ENCODE measurements around the gene FBXL17. TPM values are rescaled to one million over a fixed set of nuclear protein-coding genes. Genes with fewer than 3 reads are reported as not detected.
"Not testable (repeated sequence)": the region's sequence is repeated elsewhere in the genome, so short reads cannot be mapped to it uniquely, and the experiment has no call there.

Gene FBXL17
- total RNA-seq, 1 donor from 2014 or later, result 10.8 TPM

GRCh38 chr5:108167174-108167573 is 214.7 kb downstream of the FBXL17 start:
- intact Hi-C loops (cut with micrococcal nuclease), result no loop called here

DNA sequence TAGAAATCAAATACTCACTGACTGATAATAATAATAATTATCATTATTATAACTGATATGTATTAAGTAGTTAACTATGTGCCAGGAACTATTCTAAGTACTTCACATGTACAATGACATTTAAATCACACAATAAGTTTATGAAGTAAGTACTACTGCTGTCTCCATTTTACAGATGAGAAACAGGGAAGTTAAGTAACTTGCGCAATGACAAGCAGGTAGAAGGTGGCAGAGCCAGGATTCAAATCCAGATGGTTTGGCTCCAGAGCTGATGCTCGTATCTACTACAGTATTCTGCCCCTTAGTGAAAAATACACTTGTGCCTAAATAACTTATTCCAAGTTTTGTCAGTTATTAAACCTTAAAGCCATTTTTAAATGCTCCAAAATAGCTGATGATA is 217.3 kb downstream of the FBXL17 start:
- intact Hi-C loops (cut with micrococcal nuclease), result no loop called here

- intact Hi-C loops (cut with micrococcal nuclease), result not testable (repeated sequence)
Observed at GRCh38 chr5:108152854-108153253, 229.0 kb downstream of the FBXL17 start.

DNA sequence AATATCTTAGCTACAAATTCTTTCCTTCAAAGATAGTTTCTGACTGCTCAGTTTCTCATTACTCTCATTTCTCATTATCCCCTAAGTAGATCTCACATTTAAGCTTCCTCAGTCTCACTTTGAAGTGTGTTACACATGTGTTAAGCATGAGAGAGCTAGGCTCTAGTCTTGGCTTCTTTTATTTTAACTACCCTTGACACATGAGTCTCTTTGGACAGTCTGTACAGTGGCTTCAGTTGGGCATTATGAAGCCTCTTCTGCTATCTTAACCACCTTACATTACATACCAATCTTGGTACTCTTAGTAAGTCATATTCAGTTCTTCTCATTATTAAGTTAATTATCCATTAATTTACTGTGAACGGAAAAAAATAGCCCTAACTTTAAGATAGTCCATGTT is 232.5 kb downstream of the FBXL17 start:
- intact Hi-C loops (cut with micrococcal nuclease), result no loop called here

GRCh38 chr5:108148715-108149139 is 233.2 kb downstream of the FBXL17 start:
- intact Hi-C loops (cut with micrococcal nuclease), result loop anchor here (1.0 kb wide), 1 partner anchor 197 kb away; no protein-coding TSS in a partner anchor

DNA sequence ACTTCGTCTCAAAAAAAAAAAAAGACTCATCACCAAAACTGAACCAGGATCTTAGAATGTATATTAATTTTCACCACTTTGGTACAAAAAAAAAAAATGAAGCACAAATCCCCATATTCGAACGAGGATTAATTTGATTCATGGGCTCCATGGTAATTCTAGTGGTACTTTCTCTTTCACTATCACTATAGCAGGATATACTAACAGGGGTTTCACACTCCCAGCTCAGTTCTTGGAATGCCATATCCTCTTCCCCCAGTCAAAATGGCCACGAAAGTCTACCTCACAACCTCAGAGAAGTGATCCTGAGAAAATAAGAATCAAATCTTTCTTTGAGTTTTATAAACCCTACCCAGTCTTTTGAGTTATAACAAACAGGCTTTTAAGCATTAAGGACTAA is 235.7 kb downstream of the FBXL17 start:
- intact Hi-C loops (cut with micrococcal nuclease), result no loop called here

GRCh38 chr5:108145351-108145750 is 236.5 kb downstream of the FBXL17 start:
- intact Hi-C loops (cut with micrococcal nuclease), result no loop called here

- intact Hi-C loops (cut with micrococcal nuclease), result no loop called here
Observed at GRCh38 chr5:108144332-108144731, 237.6 kb downstream of the FBXL17 start.

GRCh38 chr5:108143581-108143980 is 238.3 kb downstream of the FBXL17 start:
- intact Hi-C loops (cut with micrococcal nuclease), result no loop called here

- intact Hi-C loops (cut with micrococcal nuclease), result no loop called here
Observed at GRCh38 chr5:108141676-108142075, 240.2 kb downstream of the FBXL17 start.

GRCh38 chr5:108136493-108136892 is 245.4 kb downstream of the FBXL17 start:
- intact Hi-C loops (cut with micrococcal nuclease), result no loop called here

- intact Hi-C loops (cut with micrococcal nuclease), result no loop called here
Observed at GRCh38 chr5:108129129-108129528, 252.8 kb downstream of the FBXL17 start.

DNA sequence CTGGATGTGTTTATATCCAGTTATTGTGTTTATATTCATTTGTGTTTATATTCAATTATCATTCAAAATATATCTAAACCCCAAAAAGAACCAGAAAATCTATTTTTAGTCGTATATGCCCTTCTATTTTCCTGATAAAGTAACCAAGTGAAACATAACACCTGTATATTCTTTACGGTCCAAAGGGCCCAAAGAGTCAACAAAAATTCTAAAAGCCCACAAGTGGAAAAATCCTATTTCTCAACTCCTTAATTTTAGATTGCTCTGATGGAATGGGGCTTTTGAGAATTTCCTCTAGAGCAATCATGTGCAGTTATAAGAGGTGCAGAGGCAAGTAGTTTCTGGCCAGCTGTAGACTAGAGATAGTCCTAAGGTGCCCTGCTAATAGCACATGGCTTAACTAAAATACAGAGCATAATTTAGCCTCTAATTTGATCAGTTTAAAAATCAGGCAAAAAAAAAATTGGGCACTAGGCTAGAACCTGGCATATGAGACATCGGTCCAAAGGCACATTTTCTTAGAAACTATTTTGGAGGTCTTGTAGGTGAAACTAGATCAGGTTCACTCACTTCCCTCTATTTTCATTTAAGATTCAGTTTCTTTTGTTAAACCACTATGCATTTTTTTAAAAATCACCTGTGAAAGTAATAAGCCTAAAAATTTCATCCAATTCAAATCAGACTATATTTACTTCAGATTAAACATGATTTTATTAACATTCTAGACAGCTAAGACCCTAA is 256.0 kb downstream of the FBXL17 start:
- intact Hi-C loops (cut with micrococcal nuclease), result no loop called here

DNA sequence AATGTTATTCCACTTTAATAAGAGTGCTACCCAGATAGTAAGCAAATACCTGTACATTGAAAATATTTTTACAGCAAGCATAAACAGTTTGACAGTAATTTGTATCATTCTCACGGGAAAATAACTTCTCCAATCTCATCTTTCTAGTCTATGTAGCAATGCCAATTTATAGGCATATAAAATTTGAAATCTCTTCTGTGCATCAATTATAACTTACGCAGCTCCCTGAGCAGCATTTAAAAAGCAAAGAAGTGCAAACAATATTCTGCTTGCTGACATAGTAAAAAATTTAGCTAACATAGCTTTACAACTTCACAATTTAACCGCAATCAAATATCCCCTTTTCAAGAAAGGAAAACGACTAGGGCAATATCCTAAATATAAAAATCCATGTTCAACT is 257.3 kb downstream of the FBXL17 start:
- intact Hi-C loops (cut with micrococcal nuclease), result no loop called here

- intact Hi-C loops (cut with micrococcal nuclease), result no loop called here
Observed at GRCh38 chr5:108122702-108123101, 259.2 kb downstream of the FBXL17 start.

DNA sequence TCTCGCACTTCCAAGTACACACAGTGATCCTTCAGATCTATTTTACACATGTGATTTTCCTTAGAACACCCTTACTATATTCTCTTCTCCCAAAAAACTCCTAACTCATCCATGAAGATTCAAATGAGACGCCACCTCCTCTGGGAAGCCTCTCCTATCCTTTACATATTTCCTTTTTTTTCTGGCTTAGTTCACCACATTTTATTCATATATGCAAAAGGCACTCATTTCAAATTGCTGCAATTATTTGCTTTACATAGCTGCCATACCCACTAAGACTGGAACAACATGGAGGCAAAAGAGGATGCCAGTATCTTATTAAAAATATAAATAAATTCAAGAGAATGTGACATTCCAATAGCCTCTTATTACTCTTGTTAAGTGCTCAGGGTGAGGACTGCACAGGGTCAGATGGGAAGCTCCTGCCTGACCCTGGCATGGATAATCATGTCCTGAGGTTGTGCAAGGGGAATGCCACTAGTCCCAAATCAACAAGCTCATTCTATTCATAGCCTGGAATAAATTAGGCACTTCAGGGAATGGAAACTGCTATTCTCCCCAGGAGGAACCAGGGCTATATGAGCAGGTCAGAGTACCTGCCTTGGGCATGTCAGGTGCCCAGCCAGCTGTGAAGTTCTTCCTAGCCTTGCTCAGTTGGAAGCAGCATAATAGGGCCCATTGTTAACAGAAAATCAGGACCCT is 262.9 kb downstream of the FBXL17 start:
- intact Hi-C loops (cut with micrococcal nuclease), result no loop called here

GRCh38 chr5:108115673-108116072 is 266.2 kb downstream of the FBXL17 start:
- intact Hi-C loops (cut with micrococcal nuclease), result no loop called here

GRCh38 chr5:108113950-108114349 is 267.9 kb downstream of the FBXL17 start:
- intact Hi-C loops (cut with micrococcal nuclease), result no loop called here

GRCh38 chr5:108111736-108112135 is 270.2 kb downstream of the FBXL17 start:
- intact Hi-C loops (cut with micrococcal nuclease), result no loop called here

DNA sequence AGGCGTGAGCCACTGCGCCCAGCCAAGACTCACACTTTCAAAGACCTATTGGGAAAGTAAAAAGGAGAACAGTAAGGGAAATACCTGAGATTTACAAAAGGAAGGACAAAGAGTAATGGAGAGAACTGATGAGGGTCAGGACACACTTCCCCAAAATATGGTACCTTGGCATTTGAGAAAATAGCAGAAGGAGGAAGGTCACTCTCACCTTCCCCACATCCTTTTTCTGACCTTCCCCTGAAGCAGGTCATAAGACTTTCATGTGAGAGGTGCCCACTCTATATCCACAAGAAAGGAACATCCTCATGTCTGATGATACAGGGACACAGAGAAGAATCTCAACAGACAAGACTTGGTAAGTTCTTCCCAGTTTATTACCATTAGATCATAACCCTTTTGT is 272.8 kb downstream of the FBXL17 start:
- intact Hi-C loops (cut with micrococcal nuclease), result no loop called here

- intact Hi-C loops (cut with micrococcal nuclease), result no loop called here
Observed at GRCh38 chr5:108104448-108104847, 277.4 kb downstream of the FBXL17 start.

DNA sequence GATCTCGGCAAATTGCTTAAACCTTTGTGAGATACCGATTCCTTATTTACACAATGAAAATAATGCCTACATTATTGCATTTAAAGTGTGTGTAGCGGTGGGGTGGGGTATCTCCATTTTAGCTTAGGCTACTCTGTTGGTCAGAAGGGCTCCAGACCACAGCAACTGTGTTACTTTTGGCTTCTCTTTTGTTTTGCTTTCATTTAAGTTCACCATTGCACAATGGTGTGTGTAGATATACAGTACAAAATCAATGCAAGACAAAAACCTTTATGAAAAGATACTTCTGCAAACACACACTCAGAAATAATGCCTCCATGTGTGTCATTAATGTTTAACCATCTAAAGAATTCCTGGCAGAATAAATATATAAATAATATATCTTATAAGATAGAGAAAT is 279.4 kb downstream of the FBXL17 start:
- intact Hi-C loops (cut with micrococcal nuclease), result no loop called here

- intact Hi-C loops (cut with micrococcal nuclease), result no loop called here
Observed at GRCh38 chr5:108101821-108102220, 280.1 kb downstream of the FBXL17 start.
